NCI-H2227 treated with DMSO at 0.1 percent for 48 hours (cell line): Measurements from ENCODE around the gene KRT39.
"Not testable (repeated sequence)": the region's sequence is repeated elsewhere in the genome, so short reads cannot be mapped to it uniquely, and the experiment has no call there.

Source experiments
- DNase-seq: peaks from one replicate; lab custom pipeline; 2025; lab: John Stamatoyannopoulos, UW

The KRT39 gene

GRCh38 chr17:40940266-40940665 is 26.5 kb downstream of the KRT39 start:
- no peak for DNase-seq

- DNase-seq, result no peak
Observed at GRCh38 chr17:40938981-40939380, 27.8 kb downstream of the KRT39 start.

DNA sequence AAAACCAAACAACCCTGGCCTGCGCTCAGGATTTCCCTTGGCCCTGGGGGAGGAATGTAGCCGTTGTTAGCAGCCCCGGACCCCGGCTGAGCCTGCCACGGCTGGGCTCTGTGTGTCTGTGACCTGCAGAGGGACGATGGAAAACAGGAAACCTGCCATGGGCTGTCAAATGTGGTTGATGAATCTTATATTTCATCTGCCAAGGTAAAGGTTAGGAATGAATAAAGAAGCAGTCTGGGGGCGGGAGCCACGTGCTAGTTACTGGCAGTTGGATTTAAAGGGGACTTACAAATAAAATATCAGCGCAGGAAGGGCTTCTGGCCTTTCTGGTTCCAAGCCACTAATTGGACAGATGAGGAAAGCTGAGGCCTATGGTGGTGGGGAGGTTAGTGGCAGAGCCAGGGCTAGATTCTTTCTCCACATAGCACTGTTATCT is 29.3 kb downstream of the KRT39 start, which contains the start of gene KRT23:
Gene KRT23 (minus strand): TSS at position 263 of the 436 bp plus-strand sequence. CDS start 1,043 bp downstream, outside the sequence.
- DNase-seq, result no peak

DNA sequence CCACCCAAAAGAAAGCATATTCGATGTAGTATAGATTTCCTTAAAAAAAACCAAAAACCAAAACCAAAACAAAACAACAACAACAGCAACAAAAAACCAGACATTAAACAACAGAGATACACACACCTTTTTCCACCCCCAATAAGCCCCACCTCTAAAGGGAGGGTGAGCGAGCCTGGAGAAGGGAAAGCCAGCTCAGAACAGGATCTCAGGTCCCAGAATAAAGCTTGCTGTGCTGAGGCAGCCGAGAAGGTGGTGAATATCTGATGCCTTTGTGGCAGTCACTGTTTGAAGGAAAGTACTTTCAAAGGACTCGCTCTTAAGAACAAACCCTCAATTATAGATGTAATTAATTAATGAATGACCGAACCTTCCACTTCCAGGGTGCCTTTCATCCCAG is 29.8 kb downstream of the KRT39 start:
- DNase-seq, result no peak

DNA sequence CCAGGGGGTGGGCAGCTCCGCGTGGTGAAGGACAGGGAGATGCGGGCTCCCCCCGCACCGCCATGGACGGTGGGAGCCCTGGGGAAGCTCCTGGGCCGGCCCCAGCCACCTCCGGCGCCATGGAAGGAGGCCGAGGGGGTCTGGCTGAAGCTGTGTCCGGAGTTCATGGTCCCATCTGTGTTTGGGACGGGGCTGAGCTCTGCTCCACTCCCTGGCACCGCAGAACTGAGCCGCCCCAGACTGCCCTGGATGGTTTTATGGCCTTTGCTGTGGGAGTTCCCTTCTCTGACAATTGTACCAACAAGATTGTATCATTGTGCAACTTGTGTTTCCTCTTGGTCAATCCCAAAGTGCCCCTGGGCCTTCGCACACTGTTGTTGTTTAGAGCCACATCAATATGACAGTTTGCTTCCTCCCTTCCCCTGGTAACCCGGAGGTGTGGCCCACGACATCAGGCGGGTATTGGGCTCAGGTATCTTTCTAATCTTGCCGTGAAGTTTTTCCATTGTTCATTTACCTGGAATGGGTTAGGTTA is 30.2 kb downstream of the KRT39 start:
- DNase-seq, result no peak

DNA sequence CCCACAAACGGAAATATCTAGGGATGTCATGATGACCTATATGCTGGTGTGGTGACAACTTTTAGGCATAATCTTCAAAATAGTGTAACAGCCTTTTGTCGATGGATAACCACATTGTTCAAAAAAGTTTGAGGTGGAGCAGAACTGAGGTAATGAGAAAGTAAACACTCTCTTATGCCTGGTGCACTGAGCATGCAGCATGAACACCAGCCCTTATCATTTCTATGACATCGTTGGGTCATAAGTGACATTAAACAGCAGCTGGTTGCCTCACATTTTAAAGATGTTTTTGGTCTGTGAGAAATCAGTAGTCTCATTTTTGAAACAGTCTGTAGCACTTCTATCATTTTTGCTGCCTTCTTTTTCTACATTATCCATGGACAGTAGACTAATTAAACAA is 31.1 kb downstream of the KRT39 start:
- no peak for DNase-seq

DNA sequence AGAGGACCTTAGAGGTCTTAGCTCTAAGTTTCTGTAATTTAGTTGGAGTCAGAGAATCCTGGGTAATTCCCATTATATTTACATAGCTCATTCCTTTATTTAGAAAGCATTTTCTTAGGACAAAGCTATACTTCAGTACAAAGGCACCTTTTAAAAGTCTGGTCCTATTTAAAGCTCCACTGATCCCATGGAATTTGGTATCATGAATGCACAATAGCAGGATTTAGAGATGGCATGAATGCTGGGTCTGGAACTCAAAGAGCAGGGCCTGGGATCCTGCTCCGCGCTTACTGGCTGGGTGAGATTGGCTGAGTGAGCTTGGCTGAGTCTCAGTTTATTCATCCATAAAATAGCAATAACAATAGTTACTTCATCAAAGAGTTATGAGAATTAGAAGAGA is 34.1 kb downstream of the KRT39 start:
- DNase-seq, result no peak

DNA sequence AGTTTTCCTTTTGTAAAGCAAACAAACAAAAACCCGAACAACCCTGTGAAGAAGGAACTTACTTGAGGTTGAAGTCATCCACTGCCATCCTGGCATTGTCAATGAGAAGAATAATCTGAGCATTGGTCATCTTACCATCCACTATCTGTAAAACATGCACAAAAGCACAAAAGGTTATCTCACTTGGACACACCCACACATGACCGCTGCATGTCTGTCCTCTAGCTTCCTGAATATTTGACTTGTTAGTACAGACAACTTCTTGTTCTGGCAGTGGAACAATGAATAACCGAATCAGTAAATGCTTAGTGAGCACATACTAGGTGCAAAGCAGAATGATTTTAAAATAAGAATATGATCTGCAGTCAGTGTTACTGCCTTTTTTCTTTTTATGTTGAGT is 35.4 kb downstream of the KRT39 start:
- no peak for DNase-seq

DNA sequence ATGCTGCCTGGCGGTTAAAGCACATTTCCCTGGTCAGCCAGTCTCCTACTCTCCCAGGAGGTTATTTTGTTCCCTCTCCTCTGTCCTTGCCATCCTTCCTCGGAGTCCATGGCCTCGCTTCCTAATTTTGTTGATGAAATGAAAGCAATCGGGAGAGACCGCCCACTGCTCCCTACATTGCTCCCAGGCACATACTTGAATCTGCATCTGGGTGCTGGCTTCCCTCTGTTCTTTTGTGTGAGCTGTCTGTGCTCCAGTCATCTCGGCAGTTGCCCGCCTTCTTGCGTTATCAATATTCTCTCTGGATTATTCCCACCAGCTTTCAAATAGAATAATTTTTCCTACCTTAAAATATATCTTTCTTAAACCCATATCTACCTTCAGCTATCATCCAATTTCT is 40.4 kb downstream of the KRT39 start:
- no peak for DNase-seq

DNA sequence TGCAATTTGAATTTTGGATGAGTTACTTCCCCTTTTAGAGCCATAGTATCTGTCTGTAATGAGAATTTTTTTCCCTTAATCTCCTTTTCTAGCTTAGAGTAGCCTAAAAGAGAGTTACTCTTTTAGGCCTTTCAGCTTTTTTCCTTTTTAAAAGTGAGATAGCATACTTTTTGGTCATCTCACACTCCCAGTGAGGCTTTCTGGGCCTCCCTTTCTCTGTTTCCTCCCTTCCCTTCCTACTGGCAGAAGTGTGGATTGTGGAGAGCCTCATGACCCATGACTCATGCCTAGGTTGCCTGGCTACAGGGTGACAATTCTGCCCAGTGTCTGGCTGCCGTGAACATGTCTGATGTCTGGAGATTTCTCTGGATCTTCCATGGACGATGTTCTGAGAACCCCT is 44.5 kb downstream of the KRT39 start:
- no peak for DNase-seq

- no peak for DNase-seq
Observed at GRCh38 chr17:40921026-40921425, 45.7 kb downstream of the KRT39 start.

DNA sequence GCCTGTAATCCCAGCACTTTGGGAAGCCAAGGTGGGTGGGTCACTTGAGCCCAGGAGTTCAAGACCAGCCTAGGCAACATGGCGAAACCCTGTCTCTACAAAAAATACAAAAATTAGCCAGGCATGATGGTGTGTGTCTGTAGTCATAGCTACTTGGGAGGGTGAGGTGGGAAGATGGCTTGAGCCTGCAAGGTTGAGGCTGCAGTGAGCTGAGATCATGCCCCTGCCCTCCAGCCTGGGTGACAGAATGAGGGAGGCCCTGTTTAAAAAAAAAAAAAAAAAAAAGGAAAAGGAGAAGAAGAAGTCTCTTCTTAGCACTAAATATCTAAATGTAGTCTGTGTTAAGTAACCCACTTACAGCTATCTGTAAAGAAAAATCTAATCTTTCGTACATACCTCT is 49.6 kb downstream of the KRT39 start:
- not testable (repeated sequence) for DNase-seq

- DNase-seq, result no peak
Observed at GRCh38 chr17:40916366-40916765, 50.4 kb downstream of the KRT39 start.

DNA sequence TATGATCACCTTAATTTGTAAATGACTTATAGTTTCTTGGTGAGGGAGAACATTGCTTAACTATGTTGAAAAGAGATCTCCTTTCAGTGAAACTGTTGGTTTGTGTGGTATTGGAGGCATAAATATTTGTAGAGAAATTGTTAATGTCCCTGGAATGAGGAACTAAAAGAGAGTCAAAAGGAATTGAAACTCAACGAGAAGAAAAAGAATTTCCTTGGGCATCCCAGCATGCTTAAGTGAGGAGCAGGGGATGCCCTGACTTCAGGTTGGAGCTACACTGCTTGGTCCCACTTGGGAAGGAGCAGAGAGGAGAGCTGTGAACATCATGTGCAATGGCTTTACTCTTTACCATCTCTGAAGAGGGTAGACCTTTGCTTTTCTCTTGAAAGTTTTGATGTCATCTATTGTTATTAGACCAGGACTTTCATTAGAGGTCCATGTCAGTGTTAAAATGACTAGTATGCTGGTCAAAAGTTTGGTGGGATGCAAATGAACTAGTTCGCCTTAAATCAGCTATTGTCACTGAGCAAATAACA is 51.0 kb downstream of the KRT39 start:
- no peak for DNase-seq

- DNase-seq, result no peak
Observed at GRCh38 chr17:40915199-40915661, 51.5 kb downstream of the KRT39 start.

DNA sequence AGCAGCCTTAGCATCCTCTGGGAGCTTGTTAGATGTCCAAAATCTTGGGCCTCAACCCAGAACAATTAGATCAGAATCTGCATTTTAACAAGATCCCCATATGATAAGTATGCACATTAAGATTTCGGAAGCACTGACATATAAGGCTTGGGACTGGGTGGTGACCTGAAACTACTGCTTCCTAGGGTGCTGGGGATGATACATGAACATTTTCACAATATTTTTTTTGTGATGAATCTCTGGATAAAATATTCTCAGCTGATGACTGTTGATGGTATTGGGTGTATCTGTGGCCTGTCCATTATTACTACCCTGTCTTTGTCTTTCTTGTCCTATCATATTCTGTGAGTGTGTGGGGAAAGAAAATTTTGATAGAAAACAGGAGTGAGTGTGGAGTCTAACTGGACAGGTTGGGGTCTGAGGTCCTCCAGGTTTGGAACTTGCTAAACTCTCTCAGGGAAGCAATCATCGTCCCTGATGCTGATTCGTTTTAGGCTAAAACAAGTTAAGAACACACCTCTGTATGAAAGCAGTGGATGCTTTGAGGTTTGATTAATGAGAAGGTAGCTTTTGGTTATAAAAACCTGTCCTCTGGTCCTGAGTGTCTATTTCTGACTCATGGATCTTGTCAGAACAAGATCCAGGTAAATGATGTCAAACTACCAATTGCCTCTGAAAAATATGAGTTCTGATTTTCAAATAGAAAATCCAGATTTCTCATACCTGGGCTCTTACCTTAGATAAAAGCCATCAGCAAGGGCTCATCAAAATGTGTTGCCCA is 52.5 kb downstream of the KRT39 start:
- DNase-seq, result no peak

DNA sequence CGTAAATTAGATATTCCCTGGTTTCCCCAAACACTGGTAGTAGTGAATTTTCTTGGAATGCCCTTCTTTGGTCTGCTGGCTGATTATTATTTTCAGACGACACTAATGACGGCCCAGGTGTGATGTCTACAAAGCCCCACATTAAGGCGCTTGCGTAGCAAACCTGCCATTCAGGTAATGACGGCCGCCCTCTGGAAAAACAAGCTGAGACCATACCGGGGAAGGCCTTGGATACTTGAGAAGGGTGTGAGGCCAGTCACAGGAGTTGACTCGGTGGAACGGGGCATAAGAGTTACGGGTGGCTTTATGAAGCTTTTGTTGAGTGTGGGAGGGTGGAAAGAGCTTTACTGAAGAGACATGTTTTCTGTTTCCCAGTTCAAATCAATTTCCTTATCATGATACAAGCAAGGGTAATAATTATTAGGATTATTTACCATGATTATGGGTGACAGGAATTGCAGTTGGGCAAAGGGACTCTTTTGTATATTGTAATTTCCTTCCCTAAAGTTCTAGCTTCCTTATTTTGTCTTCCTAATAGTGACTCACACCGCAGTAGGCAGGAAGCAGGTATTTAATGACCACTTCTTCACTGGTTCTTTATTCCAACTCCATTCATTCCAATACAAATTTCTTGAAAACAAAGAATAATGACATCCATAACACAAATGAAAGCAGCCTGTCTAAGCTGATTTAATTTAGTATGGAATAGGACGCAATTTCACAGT is 54.1 kb downstream of the KRT39 start:
- no peak for DNase-seq

DNA sequence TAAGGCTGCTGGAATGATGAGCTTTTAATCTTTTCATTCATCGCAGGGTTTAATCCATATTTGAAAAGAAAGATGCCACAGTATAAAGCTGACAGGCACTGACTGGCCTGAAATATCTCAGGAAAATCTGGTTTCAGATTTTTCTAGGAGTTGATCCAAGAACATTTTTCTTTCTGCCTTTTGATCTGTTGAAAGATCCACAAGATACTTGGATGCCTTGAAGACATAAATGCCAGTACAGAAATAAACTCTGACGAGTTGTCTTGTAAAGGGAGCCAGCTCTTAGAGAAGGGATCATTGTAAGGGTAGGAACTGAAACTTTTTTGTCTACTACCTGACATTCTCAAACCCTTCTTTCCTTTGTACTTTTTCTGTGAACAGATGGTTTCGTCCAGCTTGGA is 56.3 kb downstream of the KRT39 start:
- DNase-seq, result no peak

- DNase-seq, result no peak
Observed at GRCh38 chr17:40909755-40910154, 57.0 kb downstream of the KRT39 start.

DNA sequence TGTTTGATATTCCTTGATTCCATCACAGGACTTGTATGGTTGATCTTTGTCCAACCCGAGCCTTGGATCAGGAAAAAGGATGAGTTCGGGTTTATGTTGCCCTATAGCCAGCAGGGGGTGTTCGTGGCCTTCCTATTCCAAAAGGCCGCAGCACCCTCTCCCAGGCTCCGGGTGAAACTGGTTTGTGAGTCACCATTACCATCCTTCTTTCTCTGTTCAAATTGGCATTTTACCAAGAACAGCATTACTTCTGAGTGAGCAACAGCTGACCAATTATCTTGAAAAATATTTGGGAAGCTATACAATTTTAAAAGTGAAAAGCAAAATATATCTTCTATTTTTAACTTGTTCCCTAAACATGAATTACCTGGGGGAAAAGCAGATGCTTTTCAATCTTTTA is 57.4 kb downstream of the KRT39 start:
- DNase-seq, result peak; percentile 71
